ENCODE data around the gene TFF2. TPM values are rescaled to one million over a fixed set of nuclear protein-coding genes. Genes with fewer than 3 reads are reported as not detected.
A peak's percentile ranks its signal among the peaks of the same experiment; 100 is the strongest.

The TFF2 gene
- total and polyA plus RNA-seq, 2 donors, result 0.41 TPM; not detected in 1

- WGBS, result 78% methylated on average over 25 of the region's 25 CpGs
- Histone ChIP-seq H3K9me3 (ENCODE audit: control insufficient read depth in 2 of 2, insufficient read depth in 1 of 2, low read length in 1 of 2) (no peaks in the 10 kb centered on the region), H3K27ac (ENCODE audit: low read depth in 1 of 2, low read length in 1 of 2) (peak overlapping the region in 1 of 2 donors; percentile 60), H3K27me3 (ENCODE audit: control insufficient read depth in 2 of 2, insufficient read depth in 1 of 2, low read length in 1 of 2) (peaks cover 0 to 3% of the 10 kb centered on the region in 2 donors), H3K36me3 (ENCODE audit: control insufficient read depth in 2 of 2, insufficient read depth in 2 of 2, low read length in 1 of 2) (no peaks in the 10 kb centered on the region), H3K4me3 (ENCODE audit: low read length in 2 of 2) (no peak overlapping the region), H3K4me1 (ENCODE audit: control insufficient read depth in 2 of 2, insufficient read depth in 2 of 2, low read length in 2 of 2) (peaks cover 4 to 54% of the 10 kb centered on the region in 2 donors)
- DNase-seq (ENCODE audit: low read depth in 6 of 9, low spot score in 9 of 9), result peak in 8 of 9 donors; percentile 24 to 82 (median 48)
Measured at GRCh38 chr21:42373196-42373907, 22.6 kb upstream of the TFF2 start.

GRCh38 chr21:42370894-42371654, 20.3 kb upstream of the TFF2 start:
- no peaks in the 10 kb centered on the region for H3K9me3 ChIP-seq (ENCODE audit: control insufficient read depth in 2 of 2, insufficient read depth in 1 of 2, low read length in 1 of 2)
- WGBS, result 90% methylated on average over 18 of the region's 18 CpGs
- no peaks in the 10 kb centered on the region for H3K36me3 ChIP-seq (ENCODE audit: control insufficient read depth in 2 of 2, insufficient read depth in 2 of 2, low read length in 1 of 2)
- peaks cover 4 to 45% of the 10 kb centered on the region in 2 donors for H3K4me1 ChIP-seq (ENCODE audit: control insufficient read depth in 2 of 2, insufficient read depth in 2 of 2, low read length in 2 of 2)
- H3K27me3 ChIP-seq (ENCODE audit: control insufficient read depth in 2 of 2, insufficient read depth in 1 of 2, low read length in 1 of 2), result no peaks in the 10 kb centered on the region
- no peak overlapping the region for H3K4me3 ChIP-seq (ENCODE audit: low read length in 2 of 2)
- DNase-seq (ENCODE audit: low read depth in 6 of 9, low spot score in 9 of 9), result no peak
- no peak overlapping the region for H3K27ac ChIP-seq (ENCODE audit: low read depth in 1 of 2, low read length in 1 of 2)

GRCh38 chr21:42369821-42370220, 19.0 kb upstream of the TFF2 start:
- H3K4me1 ChIP-seq (ENCODE audit: control insufficient read depth in 2 of 2, insufficient read depth in 2 of 2, low read length in 2 of 2), result peaks cover 4 to 41% of the 10 kb centered on the region in 2 donors
- H3K27me3 ChIP-seq (ENCODE audit: control insufficient read depth in 2 of 2, insufficient read depth in 1 of 2, low read length in 1 of 2), result no peaks in the 10 kb centered on the region
- no peak overlapping the region for H3K4me3 ChIP-seq (ENCODE audit: low read length in 2 of 2)
- DNase-seq (ENCODE audit: low read depth in 6 of 9, low spot score in 9 of 9), result no peak
- no peaks in the 10 kb centered on the region for H3K9me3 ChIP-seq (ENCODE audit: control insufficient read depth in 2 of 2, insufficient read depth in 1 of 2, low read length in 1 of 2)
- 84% methylated on average over 16 of the region's 16 CpGs for WGBS
- H3K36me3 ChIP-seq (ENCODE audit: control insufficient read depth in 2 of 2, insufficient read depth in 2 of 2, low read length in 1 of 2), result no peaks in the 10 kb centered on the region
- no peak overlapping the region for H3K27ac ChIP-seq (ENCODE audit: low read depth in 1 of 2, low read length in 1 of 2)

GRCh38 chr21:42367367-42368165, 16.8 kb upstream of the TFF2 start:
- H3K4me1 ChIP-seq (ENCODE audit: control insufficient read depth in 2 of 2, insufficient read depth in 2 of 2, low read length in 2 of 2), result peaks cover 0 to 33% of the 10 kb centered on the region in 2 donors
- H3K36me3 ChIP-seq (ENCODE audit: control insufficient read depth in 2 of 2, insufficient read depth in 2 of 2, low read length in 1 of 2), result no peaks in the 10 kb centered on the region
- no peak overlapping the region for H3K27ac ChIP-seq (ENCODE audit: low read depth in 1 of 2, low read length in 1 of 2)
- no peaks in the 10 kb centered on the region for H3K9me3 ChIP-seq (ENCODE audit: control insufficient read depth in 2 of 2, insufficient read depth in 1 of 2, low read length in 1 of 2)
- DNase-seq (ENCODE audit: low read depth in 6 of 9, low spot score in 9 of 9), result no peak
- 93% methylated on average over 14 of the region's 14 CpGs for WGBS
- no peak overlapping the region for H3K4me3 ChIP-seq (ENCODE audit: low read length in 2 of 2)
- peaks cover 0 to 7% of the 10 kb centered on the region in 2 donors for H3K27me3 ChIP-seq (ENCODE audit: control insufficient read depth in 2 of 2, insufficient read depth in 1 of 2, low read length in 1 of 2)

- H3K4me1 ChIP-seq (ENCODE audit: control insufficient read depth in 2 of 2, insufficient read depth in 2 of 2, low read length in 2 of 2), result peaks cover 0 to 28% of the 10 kb centered on the region in 2 donors
- H3K4me3 ChIP-seq (ENCODE audit: low read length in 2 of 2), result no peak within 1 kb of the TSS
- 92% methylated on average over 19 of the region's 19 CpGs for WGBS
- H3K27ac ChIP-seq (ENCODE audit: low read depth in 1 of 2, low read length in 1 of 2), result no peak within 1 kb of the TSS
- DNase-seq (ENCODE audit: low read depth in 6 of 9, low spot score in 9 of 9), result no peak
- H3K9me3 ChIP-seq (ENCODE audit: control insufficient read depth in 2 of 2, insufficient read depth in 1 of 2, low read length in 1 of 2), result peaks cover 0 to 3% of the 10 kb centered on the region in 2 donors
- no peaks in the 10 kb centered on the region for H3K36me3 ChIP-seq (ENCODE audit: control insufficient read depth in 2 of 2, insufficient read depth in 2 of 2, low read length in 1 of 2)
- peaks cover 0 to 15% of the 10 kb centered on the region in 2 donors for H3K27me3 ChIP-seq (ENCODE audit: control insufficient read depth in 2 of 2, insufficient read depth in 1 of 2, low read length in 1 of 2)
Measured at GRCh38 chr21:42366292-42367010, 15.7 kb upstream of the TFF2 start, which contains the start of gene TFF1. TSS of gene TFF1 (minus strand) at chr21:42366535. CDS start at chr21:42366495, 40 bp downstream.

- Histone ChIP-seq H3K9me3 (ENCODE audit: control insufficient read depth in 2 of 2, insufficient read depth in 1 of 2, low read length in 1 of 2) (peaks cover 0 to 3% of the 10 kb centered on the region in 2 donors), H3K36me3 (ENCODE audit: control insufficient read depth in 2 of 2, insufficient read depth in 2 of 2, low read length in 1 of 2) (no peaks in the 10 kb centered on the region), H3K27me3 (ENCODE audit: control insufficient read depth in 2 of 2, insufficient read depth in 1 of 2, low read length in 1 of 2) (peaks cover 0 to 19% of the 10 kb centered on the region in 2 donors), H3K4me1 (ENCODE audit: control insufficient read depth in 2 of 2, insufficient read depth in 2 of 2, low read length in 2 of 2) (peaks cover 0 to 25% of the 10 kb centered on the region in 2 donors), H3K27ac (ENCODE audit: low read depth in 1 of 2, low read length in 1 of 2) (no peak overlapping the region), H3K4me3 (ENCODE audit: low read length in 2 of 2) (no peak overlapping the region)
- DNase-seq (ENCODE audit: low read depth in 6 of 9, low spot score in 9 of 9), result no peak
- 78% methylated on average over 6 of the region's 6 CpGs for WGBS
Measured at GRCh38 chr21:42365770-42366169, 15.0 kb upstream of the TFF2 start.

GRCh38 chr21:42364304-42364865, 13.6 kb upstream of the TFF2 start:
- Histone ChIP-seq H3K27me3 (ENCODE audit: control insufficient read depth in 2 of 2, insufficient read depth in 1 of 2, low read length in 1 of 2) (peaks cover 0 to 19% of the 10 kb centered on the region in 2 donors), H3K9me3 (ENCODE audit: control insufficient read depth in 2 of 2, insufficient read depth in 1 of 2, low read length in 1 of 2) (peaks cover 5 to 13% of the 10 kb centered on the region in 2 donors), H3K27ac (ENCODE audit: low read depth in 1 of 2, low read length in 1 of 2) (no peak overlapping the region), H3K36me3 (ENCODE audit: control insufficient read depth in 2 of 2, insufficient read depth in 2 of 2, low read length in 1 of 2) (no peaks in the 10 kb centered on the region), H3K4me3 (ENCODE audit: low read length in 2 of 2) (no peak overlapping the region), H3K4me1 (ENCODE audit: control insufficient read depth in 2 of 2, insufficient read depth in 2 of 2, low read length in 2 of 2) (peaks cover 0 to 25% of the 10 kb centered on the region in 2 donors)
- 81% methylated on average over 13 of the region's 13 CpGs for WGBS
- DNase-seq (ENCODE audit: low read depth in 6 of 9, low spot score in 9 of 9), result no peak

GRCh38 chr21:42363312-42363711, 12.5 kb upstream of the TFF2 start:
- H3K36me3 ChIP-seq (ENCODE audit: control insufficient read depth in 2 of 2, insufficient read depth in 2 of 2, low read length in 1 of 2), result no peaks in the 10 kb centered on the region
- no peak for DNase-seq (ENCODE audit: low read depth in 6 of 9, low spot score in 9 of 9)
- peaks cover 0 to 19% of the 10 kb centered on the region in 2 donors for H3K27me3 ChIP-seq (ENCODE audit: control insufficient read depth in 2 of 2, insufficient read depth in 1 of 2, low read length in 1 of 2)
- 61% methylated on average over 8 of the region's 8 CpGs for WGBS
- peaks cover 5 to 14% of the 10 kb centered on the region in 2 donors for H3K9me3 ChIP-seq (ENCODE audit: control insufficient read depth in 2 of 2, insufficient read depth in 1 of 2, low read length in 1 of 2)
- H3K4me3 ChIP-seq (ENCODE audit: low read length in 2 of 2), result no peak overlapping the region
- peaks cover 0 to 25% of the 10 kb centered on the region in 2 donors for H3K4me1 ChIP-seq (ENCODE audit: control insufficient read depth in 2 of 2, insufficient read depth in 2 of 2, low read length in 2 of 2)
- no peak overlapping the region for H3K27ac ChIP-seq (ENCODE audit: low read depth in 1 of 2, low read length in 1 of 2)

Measured in thymus (tissue), 11 donors.